Ovary (tissue), 3 donors: ENCODE results near the gene NFE2L1.
"Not testable (repeated sequence)": the region's sequence is repeated elsewhere in the genome, so short reads cannot be mapped to it uniquely, and the experiment has no call there.

Source experiments
- EP300 ChIP-seq: sonication (generic); formaldehyde crosslinking; IDR thresholded peaks from one replicate; pipeline ENCODE4 v1.6.1; 2017; ENCODE audit warnings: antibody characterized with exemption
- POLR2A ChIP-seq: fragments of 450-650 bp; IDR thresholded peaks from one replicate; pipeline ENCODE4 v1.6.1; 2017; ENCODE audit warnings: antibody characterized with exemption, mild to moderate bottlenecking, moderate library complexity
- TF ChIP-seq, protein P1 (sequence below), 3 donors: fragments of 450-650 bp in 2 of 3; fragments of 200-600 bp in 1 of 3; IDR thresholded peaks; one replicate each; pipeline versions ENCODE4 v1.5.1 to v1.8.0; 2016 to 2022; ENCODE audit warnings: antibody characterized with exemption in 3 of 3, mild to moderate bottlenecking in 1 of 3
- donor health status: DM: no; HTN: no; CAD: no.

GRCh38 chr17:48073566-48074094, 25.5 kb downstream of the NFE2L1 start:
- not testable (repeated sequence) for TF ChIP-seq EP300, POLR2A
- TF ChIP-seq, protein P1, sequence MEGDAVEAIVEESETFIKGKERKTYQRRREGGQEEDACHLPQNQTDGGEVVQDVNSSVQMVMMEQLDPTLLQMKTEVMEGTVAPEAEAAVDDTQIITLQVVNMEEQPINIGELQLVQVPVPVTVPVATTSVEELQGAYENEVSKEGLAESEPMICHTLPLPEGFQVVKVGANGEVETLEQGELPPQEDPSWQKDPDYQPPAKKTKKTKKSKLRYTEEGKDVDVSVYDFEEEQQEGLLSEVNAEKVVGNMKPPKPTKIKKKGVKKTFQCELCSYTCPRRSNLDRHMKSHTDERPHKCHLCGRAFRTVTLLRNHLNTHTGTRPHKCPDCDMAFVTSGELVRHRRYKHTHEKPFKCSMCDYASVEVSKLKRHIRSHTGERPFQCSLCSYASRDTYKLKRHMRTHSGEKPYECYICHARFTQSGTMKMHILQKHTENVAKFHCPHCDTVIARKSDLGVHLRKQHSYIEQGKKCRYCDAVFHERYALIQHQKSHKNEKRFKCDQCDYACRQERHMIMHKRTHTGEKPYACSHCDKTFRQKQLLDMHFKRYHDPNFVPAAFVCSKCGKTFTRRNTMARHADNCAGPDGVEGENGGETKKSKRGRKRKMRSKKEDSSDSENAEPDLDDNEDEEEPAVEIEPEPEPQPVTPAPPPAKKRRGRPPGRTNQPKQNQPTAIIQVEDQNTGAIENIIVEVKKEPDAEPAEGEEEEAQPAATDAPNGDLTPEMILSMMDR (IDR thresholded peaks at IDR 0.05), result not testable (repeated sequence)
